GM23338 (cell line): ENCODE results near the gene SEC16B. TPM values are rescaled to one million over a fixed set of nuclear protein-coding genes. Genes with fewer than 3 reads are reported as not detected.

Experiments used
- ATAC-seq: fragments of 200-7000 bp; cut with Tn5 transposase; 3 replicates; pipeline ENCODE4 v1.9.1; 2020
- DNase-seq: peaks from one replicate; pipeline ENCODE4 v3.0.0-alpha.2; 2015; ENCODE audit warnings: low spot score
- H2AFZ ChIP-seq: fragments of 200-600 bp; sonication (generic); 2 replicates; pipeline ENCODE4 v1.8.0; 2016; ENCODE audit warnings: antibody characterized with exemption, mild to moderate bottlenecking, moderate library complexity
- H3F3A ChIP-seq: fragments of 200-600 bp; sonication (generic); replicated peaks from 2 replicates; pipeline ENCODE4 v1.8.0; 2017; ENCODE audit warnings: antibody characterized with exemption, mixed run types, low read depth
- H3K27ac ChIP-seq: fragments of 200-600 bp; sonication (generic); 2 replicates; pipeline ENCODE4 v1.6.1; 2016; ENCODE audit warnings: low read depth
- H3K27me3 ChIP-seq: fragments of 200-600 bp; sonication (generic); 2 replicates; pipeline ENCODE4 v1.8.0; 2016; ENCODE audit warnings: mild to moderate bottlenecking, mixed run types, moderate library complexity; ENCODE audit not compliant: insufficient read depth
- H3K36me3 ChIP-seq: fragments of 200-600 bp; sonication (generic); 2 replicates; pipeline ENCODE4 v1.8.0; 2016; ENCODE audit warnings: mild to moderate bottlenecking; ENCODE audit not compliant: insufficient read depth
- H3K4me1 ChIP-seq: fragments of 200-600 bp; sonication (generic); 2 replicates; pipeline ENCODE4 v1.8.0; 2016; ENCODE audit warnings: mild to moderate bottlenecking, moderate library complexity; ENCODE audit not compliant: insufficient read depth
- H3K4me2 ChIP-seq: fragments of 200-600 bp; sonication (generic); 2 replicates; pipeline ENCODE4 v1.7.1; 2017; ENCODE audit warnings: mixed run types
- H3K4me3 ChIP-seq: fragments of 200-600 bp; sonication (generic); 2 replicates; pipeline ENCODE4 v1.6.1; 2016; ENCODE audit warnings: mixed run types
- H3K79me2 ChIP-seq: fragments of 200-600 bp; sonication (generic); replicated peaks from 2 replicates; pipeline ENCODE4 v1.8.0; 2017; ENCODE audit warnings: mild to moderate bottlenecking; ENCODE audit not compliant: insufficient read depth
- H3K9me2 ChIP-seq: fragments of 200-600 bp; sonication (generic); 2 replicates; pipeline ENCODE4 v1.8.0; 2017; ENCODE audit not compliant: insufficient read depth
- H4K20me1 ChIP-seq: fragments of 200-600 bp; sonication (generic); replicated peaks from 2 replicates; pipeline ENCODE4 v1.8.0; 2017; ENCODE audit warnings: mild to moderate bottlenecking; ENCODE audit not compliant: insufficient read depth
- H3K27ac Mint-ChIP-seq: 2 replicates; pipeline ENCODE4 v1.8.0; 2020; ENCODE audit warnings: inconsistent platforms, mild to moderate bottlenecking, moderate library complexity, mixed read lengths
- H3K27me3 Mint-ChIP-seq: 3 replicates; pipeline ENCODE4 v1.8.0; 2022; ENCODE audit warnings: low read depth, mild to moderate bottlenecking, moderate library complexity, mixed read lengths, inconsistent platforms; ENCODE audit not compliant: insufficient read depth, poor library complexity
- H3K36me3 Mint-ChIP-seq: 3 replicates; pipeline ENCODE4 v1.8.0; 2021; ENCODE audit warnings: low read depth, mild to moderate bottlenecking, inconsistent platforms, moderate library complexity, mixed read lengths
- H3K4me1 Mint-ChIP-seq: 3 replicates; pipeline ENCODE4 v1.8.0; 2020; ENCODE audit warnings: mild to moderate bottlenecking, inconsistent platforms, mixed read lengths
- H3K4me3 Mint-ChIP-seq: 3 replicates; pipeline ENCODE4 v1.8.0; 2021; ENCODE audit warnings: moderate library complexity, mild to moderate bottlenecking, inconsistent platforms, mixed read lengths
- H3K9me3 Mint-ChIP-seq: 3 replicates; pipeline ENCODE4 v1.8.0; 2020; ENCODE audit warnings: moderate library complexity, mild to moderate bottlenecking, inconsistent platforms, mixed read lengths
- CREB1 ChIP-seq: fragments of 250-450 bp; sonication (Bioruptor Pico); IDR thresholded peaks from 2 replicates; pipeline ENCODE4 v1.5.0; 2020; ENCODE audit warnings: low read depth, mild to moderate bottlenecking, moderate library complexity
- CTCF ChIP-seq, 2 experiments: fragments of 200-600 bp in 1 of 2; sonication (generic) in 1 of 2; conservative IDR thresholded peaks; 2 replicates each; pipeline versions ENCODE4 v1.5.1 to v1.6.1; 2016 to 2017; ENCODE audit warnings: antibody characterized with exemption in 2 of 2, low read depth in 2 of 2, mild to moderate bottlenecking in 2 of 2, moderate library complexity in 1 of 2
- ETS1 ChIP-seq: IDR thresholded peaks from 2 replicates; pipeline ENCODE4 v1.6.1; 2016; ENCODE audit warnings: antibody characterized with exemption
- EZH2 ChIP-seq: fragments of 200-600 bp; sonication (generic); IDR thresholded peaks from one replicate; pipeline ENCODE4 v1.8.0; 2017; ENCODE audit warnings: antibody characterized with exemption, mild to moderate bottlenecking, low read depth; ENCODE audit not compliant: unreplicated experiment
- JUNB ChIP-seq: IDR thresholded peaks from one replicate; pipeline ENCODE4 v1.6.1; 2016; ENCODE audit warnings: antibody characterized with exemption; ENCODE audit not compliant: unreplicated experiment
- POLR2AphosphoS5 ChIP-seq: IDR thresholded peaks from 2 replicates; pipeline ENCODE4 v1.6.1; 2016; ENCODE audit warnings: antibody characterized with exemption, low read depth
- REST ChIP-seq: IDR thresholded peaks from one replicate; pipeline ENCODE4 v1.6.1; 2018; ENCODE audit warnings: antibody characterized with exemption; ENCODE audit not compliant: unreplicated experiment
- STAT1 ChIP-seq: IDR thresholded peaks from one replicate; pipeline ENCODE4 v1.6.1; 2016; ENCODE audit warnings: antibody characterized with exemption; ENCODE audit not compliant: unreplicated experiment
- ZNF114 ChIP-seq: fragments of 250-450 bp; sonication (Bioruptor Pico); IDR thresholded peaks from 2 replicates; pipeline ENCODE4 v1.5.0; 2020; ENCODE audit warnings: mild to moderate bottlenecking, moderate library complexity
- ZNF331 ChIP-seq: fragments of 250-450 bp; sonication (Bioruptor Pico); IDR thresholded peaks from 2 replicates; pipeline ENCODE4 v1.5.0; 2020; ENCODE audit warnings: low read depth, mild to moderate bottlenecking, moderate library complexity
- ZNF462 ChIP-seq: fragments of 250-450 bp; sonication (Bioruptor Pico); IDR thresholded peaks from 2 replicates; pipeline ENCODE4 v1.5.0; 2020; ENCODE audit warnings: mild to moderate bottlenecking, moderate library complexity
- polyA plus RNA-seq: library from polyadenylated mRNA; unstranded; fragments of >200 nt; fragmentation: Nextera tagmentation; extraction: Ambion mirVana; gene quantifications from 2 replicates; pipeline ENCODE4 v1.2.1, GENCODE V29; 2016
- total RNA-seq: library from RNA; depleted of rRNA; stranded (reverse); fragments of >200 nt; shearing (Covaris generic); gene quantifications from 2 replicates; pipeline ENCODE4 v1.2.3, GENCODE V29; 2014

The SEC16B gene
- total and polyA plus RNA-seq, 2 experiments from 2014 or later, result 0.29 to 1.2 TPM

- H3K9me2 ChIP-seq, result peaks cover 15% of the 10 kb centered on the region; the same call in 1 of the 2 replicates
- ATAC-seq (no peak), DNase-seq (no peak)
- TF ChIP-seq ZNF462 (no peak), JUNB (no peak), ZNF331 (no peak), CTCF (conservative IDR thresholded peaks at IDR 0.05; ENCODE audit: low read depth in 2 of 2) (no peak), POLR2AphosphoS5 (no peak), ZNF114 (CRISPR knock-in tag) (no peak), REST (no peak), CREB1 (CRISPR knock-in tag) (no peak), ETS1 (no peak), EZH2 (no peak), STAT1 (no peak)
- H3K36me3 Mint-ChIP-seq, result no peaks in the 10 kb centered on the region
- H3K4me1 Mint-ChIP-seq, result peaks cover 4% of the 10 kb centered on the region; the same call in 2 of the 3 replicates
- no peak overlapping the region for H2AFZ ChIP-seq
- H3K36me3 ChIP-seq, result no peaks in the 10 kb centered on the region
- H3K4me2 ChIP-seq, result no peak overlapping the region
- H3K4me3 Mint-ChIP-seq, result no peak overlapping the region
- H3K27ac ChIP-seq, result no peak overlapping the region
- H3K79me2 ChIP-seq, result no peaks in the 10 kb centered on the region
- H3K4me3 ChIP-seq, result no peak overlapping the region
- no peaks in the 10 kb centered on the region for H3K9me3 Mint-ChIP-seq
- no peaks in the 10 kb centered on the region; the same call in 1 of the 2 replicates for H4K20me1 ChIP-seq
- H3K27me3 ChIP-seq, result no peaks in the 10 kb centered on the region
- H3K27me3 Mint-ChIP-seq, result no peaks in the 10 kb centered on the region
- H3F3A ChIP-seq, result no peaks in the 10 kb centered on the region
- H3K27ac Mint-ChIP-seq, result no peak overlapping the region
- 0 out of 2 replicates have a peak, but pooled peaks cover 3% of the 10 kb centered on the region for H3K4me1 ChIP-seq
Observed at GRCh38 chr1:178004926-178005391, 35.1 kb upstream of the SEC16B start.
